Measurements from ENCODE around the gene FAM120AOS. TPM values are rescaled to one million over a fixed set of nuclear protein-coding genes. Genes with fewer than 3 reads are reported as not detected.

The FAM120AOS gene
- total and polyA plus RNA-seq, 2 of the 8 experiments (the other 6 are each of a cell fraction or from before 2014, with no cell fraction given), result 29.6 to 37.6 TPM

DNA sequence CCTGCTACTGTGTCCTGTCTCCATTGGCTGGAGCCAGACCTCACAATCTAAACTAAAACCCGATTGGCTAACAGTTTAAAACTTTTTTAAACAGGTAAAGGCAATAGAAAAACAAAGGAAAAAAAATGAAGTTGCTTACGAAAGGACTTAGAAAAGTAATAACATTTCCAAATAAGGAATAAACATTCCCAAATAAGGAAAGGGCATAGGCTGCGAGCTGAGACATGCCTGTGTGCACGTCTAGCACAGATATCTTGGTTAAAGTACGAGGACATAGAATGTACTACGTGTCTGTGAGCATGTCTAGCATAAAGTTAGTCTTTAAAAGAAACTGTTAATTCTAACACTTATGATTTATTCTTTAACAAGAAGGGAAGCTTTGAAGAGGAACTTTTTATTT lies 17.2 kb downstream of the FAM120AOS start:
- no peak overlapping the region for H2BK5ac ChIP-seq (ENCODE audit: low read depth, low read length)
- H3K27me3 ChIP-seq (replicated peaks in 1 of 4; ENCODE audit: control insufficient read depth in 3 of 4, extremely low read depth in 1 of 4, insufficient read depth in 3 of 4, low read length in 3 of 4), result no peaks in the 10 kb centered on the region
- H2BK15ac ChIP-seq (ENCODE audit: low read length), result no peak overlapping the region
- H3K23ac ChIP-seq (ENCODE audit: insufficient read length), result no peak overlapping the region
- DNase-seq (ENCODE audit: low read depth in 1 of 2, low spot score in 2 of 2) (no peak), FAIRE-seq (no peak)
- no peak overlapping the region for H2BK120ac ChIP-seq (replicated peaks; ENCODE audit: low read depth, low read length)
- H2AFZ ChIP-seq (ENCODE audit: low read length), result no peak overlapping the region
- H4K20me1 ChIP-seq (replicated peaks in 1 of 2; ENCODE audit: control insufficient read depth in 1 of 2, insufficient read depth in 2 of 2, low read length in 2 of 2), result no peaks in the 10 kb centered on the region
- no peak overlapping the region for H3K4me3 ChIP-seq (ENCODE audit: extremely low read depth in 1 of 4, insufficient read depth in 2 of 4, low read depth in 3 of 4, low read length in 4 of 4)
- no peaks in the 10 kb centered on the region for H3K79me1 ChIP-seq (ENCODE audit: low read depth, low read length)
- H3K4me1 ChIP-seq (replicated peaks in 1 of 4; ENCODE audit: control insufficient read depth in 3 of 4, insufficient read depth in 4 of 4, low read length in 3 of 4), result no peaks in the 10 kb centered on the region; a peak in 1 of 7 replicates
- H3K18ac ChIP-seq (ENCODE audit: extremely low read depth, low read length), result no peak overlapping the region
- H2BK12ac ChIP-seq (ENCODE audit: low read depth, low read length), result no peak overlapping the region
- H3K79me2 ChIP-seq (ENCODE audit: control insufficient read depth in 1 of 2, insufficient read depth in 2 of 2, low read length in 2 of 2), result no peaks in the 10 kb centered on the region
- no peak overlapping the region for H3K9ac ChIP-seq (replicated peaks in 1 of 4; ENCODE audit: extremely low read depth in 1 of 4, low read depth in 3 of 4, low read length in 3 of 4)
- no peak overlapping the region for H4K91ac ChIP-seq (replicated peaks; ENCODE audit: insufficient read length, low read length)
- whole genome bisulfite sequencing, 2 experiments (ENCODE audit: extremely low coverage in 1 of 2, insufficient coverage in 1 of 2, insufficient read length in 1 of 2, insufficient replicate concordance in 2 of 2, low coverage in 1 of 2, low lambda C conversion rate in 2 of 2, missing lambda C conversion rate in 1 of 2), result 91% methylated on average over 6 of the region's 6 CpGs; no CpG with 5 or more reads in 1 of the 2 experiments
- no peaks in the 10 kb centered on the region for H3K36me3 ChIP-seq (ENCODE audit: control insufficient read depth in 2 of 4, insufficient read depth in 4 of 4, low read length in 3 of 4)
- H2BK20ac ChIP-seq (ENCODE audit: low read length), result no peak overlapping the region
- no peaks in the 10 kb centered on the region for H3K9me3 ChIP-seq (ENCODE audit: insufficient read depth in 2 of 2, low read depth in 1 of 2, low read length in 1 of 2)
- ChIA-PET CTCF (ENCODE audit: partially characterized antibody) (no interaction called here), POLR2A (ENCODE audit: partially characterized antibody) (interaction anchor here (1.5 kb wide), 1 partner anchor 15 kb away, joined by 4 read pairs; no protein-coding TSS in a partner anchor)
- H3K14ac ChIP-seq (ENCODE audit: insufficient read length), result no peak overlapping the region
- H3K4ac ChIP-seq (replicated peaks; ENCODE audit: insufficient read length, low read depth, low read length), result no peak overlapping the region
- H3K56ac ChIP-seq (replicated peaks; ENCODE audit: insufficient read length, low read depth, low read length), result no peak overlapping the region
- no peak overlapping the region for H4K5ac ChIP-seq (ENCODE audit: insufficient read length, low read depth, low read length)
- no peak overlapping the region for H3K4me2 ChIP-seq (ENCODE audit: insufficient read depth in 1 of 2, low read depth in 2 of 2, low read length in 2 of 2)
- H2AK5ac ChIP-seq (ENCODE audit: low read depth, low read length), result no peak overlapping the region
- H3K23me2 ChIP-seq (ENCODE audit: low read depth, low read length), result no peaks in the 10 kb centered on the region
- H3K27ac ChIP-seq (ENCODE audit: low read depth, low read length), result no peak overlapping the region
- no peak overlapping the region for H4K8ac ChIP-seq (ENCODE audit: extremely low read depth, insufficient read depth, low read length)
- no peak for TF ChIP-seq FOSL1 (IDR thresholded peaks at IDR 0.05; ENCODE audit: insufficient read depth, low read depth, low read length)
- no peak for TF ChIP-seq CEBPB (IDR thresholded peaks at IDR 0.05; ENCODE audit: low read depth, low read length)
